ENCODE measurements around the gene CDH1. TPM values are rescaled to one million over a fixed set of nuclear protein-coding genes. Genes with fewer than 3 reads are reported as not detected.

The CDH1 gene
- total RNA-seq, 2 donors from 2014 or later, result 118 to 123 TPM

- Histone ChIP-seq H3K27ac (ENCODE audit: low read depth, low read length) (peak overlapping the region; percentile 13), H3K4me1 (ENCODE audit: control insufficient read depth, insufficient read depth, low read length) (peaks cover 4% of the 10 kb centered on the region), H3K27me3 (ENCODE audit: control insufficient read depth, insufficient read depth, low read length, poor library complexity, severe bottlenecking) (no peaks in the 10 kb centered on the region), H3K9ac (ENCODE audit: extremely low read depth, low read length, poor library complexity, severe bottlenecking) (no peak overlapping the region), H3K9me3 (ENCODE audit: control insufficient read depth, low read length) (no peaks in the 10 kb centered on the region), H3K4me3 (ENCODE audit: low read length) (no peak overlapping the region), H3K36me3 (ENCODE audit: control insufficient read depth, insufficient read depth, low read length) (peaks cover 18% of the 10 kb centered on the region)
- Mint-ChIP-seq H3K4me1 (peaks cover 13% of the 10 kb centered on the region), H3K27me3 (ENCODE audit: insufficient read depth) (no peaks in the 10 kb centered on the region), H3K9me3 (no peaks in the 10 kb centered on the region), H3K36me3 (ENCODE audit: low read depth) (peaks cover 31% of the 10 kb centered on the region), H3K4me3 (no peak overlapping the region), H3K27ac (no peak overlapping the region)
- no peak for DNase-seq
- no peak for TF ChIP-seq CTCF (conservative IDR thresholded peaks at IDR 0.05)
- 79 to 92% methylated on average over 6 to 7 of the region's 7 CpGs for WGBS, 2 experiments (ENCODE audit: insufficient coverage in 1 of 2, insufficient read length in 1 of 2)
Measured at GRCh38 chr16:68873635-68874471, 136.8 kb downstream of the CDH1 start.

DNA sequence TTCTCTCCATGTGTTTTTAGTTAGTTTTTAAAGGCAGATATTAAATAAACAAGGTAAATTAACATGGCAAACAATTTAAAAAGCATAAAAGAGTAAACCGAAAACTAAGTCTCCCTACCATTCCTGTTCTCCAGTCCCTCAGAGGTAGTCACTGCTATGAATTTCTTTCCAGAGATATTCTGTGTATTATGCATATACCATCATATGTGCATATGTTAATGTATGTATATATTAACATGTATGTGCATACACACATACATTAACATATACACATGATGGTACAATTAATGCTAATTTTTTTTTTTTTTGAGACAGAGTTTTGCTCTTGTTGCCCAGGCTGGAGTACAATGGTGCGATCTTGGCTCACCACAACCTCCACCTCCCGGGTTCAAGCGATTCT lies 138.8 kb downstream of the CDH1 start:
- no peak overlapping the region for H3K4me3 ChIP-seq (ENCODE audit: low read length)
- Mint-ChIP-seq H3K36me3 (ENCODE audit: low read depth) (peaks cover 35% of the 10 kb centered on the region), H3K9me3 (no peaks in the 10 kb centered on the region), H3K4me1 (no peaks in the 10 kb centered on the region), H3K4me3 (no peak overlapping the region), H3K27ac (no peak overlapping the region), H3K27me3 (ENCODE audit: insufficient read depth) (no peaks in the 10 kb centered on the region)
- H3K36me3 ChIP-seq (ENCODE audit: control insufficient read depth, insufficient read depth, low read length), result peaks cover 18% of the 10 kb centered on the region
- DNase-seq, result no peak
- TF ChIP-seq CTCF (conservative IDR thresholded peaks at IDR 0.05), result no peak
- no peak overlapping the region for H3K27ac ChIP-seq (ENCODE audit: low read depth, low read length)
- H3K9me3 ChIP-seq (ENCODE audit: control insufficient read depth, low read length), result no peaks in the 10 kb centered on the region
- H3K4me1 ChIP-seq (ENCODE audit: control insufficient read depth, insufficient read depth, low read length), result no peaks in the 10 kb centered on the region
- no peaks in the 10 kb centered on the region for H3K27me3 ChIP-seq (ENCODE audit: control insufficient read depth, insufficient read depth, low read length, poor library complexity, severe bottlenecking)
- WGBS, 2 experiments (ENCODE audit: insufficient coverage in 1 of 2, insufficient read length in 1 of 2), result 100% methylated on average over 1 of the region's 4 CpGs; no CpG with 5 or more reads in 1 of the 2 experiments
- H3K9ac ChIP-seq (ENCODE audit: extremely low read depth, low read length, poor library complexity, severe bottlenecking), result no peak overlapping the region

- Mint-ChIP-seq H3K4me1 (peaks cover 8% of the 10 kb centered on the region), H3K9me3 (no peaks in the 10 kb centered on the region), H3K36me3 (ENCODE audit: low read depth) (peaks cover 16% of the 10 kb centered on the region), H3K27ac (no peak overlapping the region), H3K4me3 (no peak overlapping the region), H3K27me3 (ENCODE audit: insufficient read depth) (no peaks in the 10 kb centered on the region)
- DNase-seq, result no peak
- TF ChIP-seq CTCF (conservative IDR thresholded peaks at IDR 0.05), result no peak
- H3K36me3 ChIP-seq (ENCODE audit: control insufficient read depth, insufficient read depth, low read length), result peaks cover under 1% of the 10 kb centered on the region
- H3K9ac ChIP-seq (ENCODE audit: extremely low read depth, low read length, poor library complexity, severe bottlenecking), result no peak overlapping the region
- H3K27ac ChIP-seq (ENCODE audit: low read depth, low read length), result no peak overlapping the region
- no peaks in the 10 kb centered on the region for H3K4me1 ChIP-seq (ENCODE audit: control insufficient read depth, insufficient read depth, low read length)
- H3K4me3 ChIP-seq (ENCODE audit: low read length), result no peak overlapping the region
- no peaks in the 10 kb centered on the region for H3K9me3 ChIP-seq (ENCODE audit: control insufficient read depth, low read length)
- WGBS, 2 experiments (ENCODE audit: insufficient coverage in 1 of 2, insufficient read length in 1 of 2), result 95 to 96% methylated on average over 5 to 6 of the region's 6 CpGs
- H3K27me3 ChIP-seq (ENCODE audit: control insufficient read depth, insufficient read depth, low read length, poor library complexity, severe bottlenecking), result no peaks in the 10 kb centered on the region
Measured at GRCh38 chr16:68883685-68884084, 146.6 kb downstream of the CDH1 start.

Measured in endodermal cell (in vitro differentiated cells).